AML-193 (cell line): ENCODE measurements around the gene FAM131C.

ENCODE experiments used
- DNase-seq, 2 experiments: peaks; one replicate each; lab custom pipeline; 2025; lab: John Stamatoyannopoulos, UW

FAM131C gene

DNA sequence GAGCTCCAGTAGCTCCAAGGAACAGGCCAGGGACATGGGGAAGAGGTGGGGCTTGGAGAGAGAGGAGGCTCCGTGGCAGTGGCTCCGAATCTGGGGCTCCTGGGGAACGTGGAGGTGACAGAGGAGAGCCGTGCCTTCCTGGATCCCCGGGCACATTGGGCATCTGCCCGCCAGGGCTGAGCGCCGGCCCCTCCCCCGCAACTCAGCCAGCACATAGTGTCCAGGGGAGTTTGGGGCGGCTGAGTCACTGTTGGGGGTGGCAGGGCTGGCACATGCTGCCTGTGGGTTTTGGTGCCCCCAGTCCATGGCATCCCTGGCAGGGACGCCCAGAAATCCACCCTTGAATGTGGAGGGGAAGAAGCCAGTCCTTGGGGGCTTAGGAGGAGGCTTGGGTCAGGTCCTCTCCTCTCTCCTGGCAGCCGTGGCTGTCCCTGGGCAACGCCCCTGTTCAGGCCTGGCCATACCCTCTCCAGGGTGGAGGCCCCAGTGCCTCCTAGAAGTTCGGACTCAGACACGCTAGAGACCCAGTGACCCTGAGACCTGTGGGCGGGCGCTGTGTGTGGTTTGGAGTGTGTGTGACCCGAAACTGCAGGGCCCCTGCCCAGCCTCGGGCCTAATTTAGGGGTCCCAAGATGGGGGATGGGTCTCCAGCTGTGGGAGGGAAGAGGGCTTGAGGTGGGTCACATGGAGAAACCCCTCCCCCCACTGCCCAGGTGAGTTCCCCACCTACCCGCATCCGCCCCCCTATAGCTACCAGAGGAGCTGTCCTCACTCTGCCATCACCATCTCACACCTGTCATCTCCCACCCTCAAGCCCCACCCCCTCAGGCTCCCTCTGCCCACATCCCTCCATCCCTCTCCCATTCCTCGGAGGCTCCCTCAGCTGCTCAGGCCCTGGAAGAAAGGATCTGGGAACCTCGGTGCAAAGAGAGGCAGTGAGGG is 57.2 kb downstream of the FAM131C start:
- no peak for DNase-seq

DNA sequence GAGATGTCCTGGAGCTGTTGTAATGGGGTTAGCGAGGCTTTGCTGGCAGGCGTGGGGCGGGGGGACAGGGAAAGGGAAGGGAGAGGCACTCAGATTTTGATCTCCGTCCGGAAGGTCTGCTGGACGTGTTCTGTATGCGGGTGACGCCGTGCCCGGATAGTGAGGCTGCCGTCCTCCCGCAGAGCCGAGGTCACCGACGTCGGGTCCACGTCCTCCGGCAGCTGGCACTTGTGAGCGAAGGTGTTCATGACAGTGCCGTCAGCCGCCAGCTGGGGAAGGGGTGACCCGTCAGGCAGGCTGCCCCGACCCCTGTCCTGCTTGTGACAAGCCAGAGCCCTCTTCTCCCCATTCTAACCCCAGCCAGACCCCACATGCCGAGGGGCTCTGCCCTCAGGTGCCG is 58.0 kb downstream of the FAM131C start:
- DNase-seq, result no peak

GRCh38 chr1:16014509-16015482 is 58.7 kb downstream of the FAM131C start:
- DNase-seq, result no peak

DNA sequence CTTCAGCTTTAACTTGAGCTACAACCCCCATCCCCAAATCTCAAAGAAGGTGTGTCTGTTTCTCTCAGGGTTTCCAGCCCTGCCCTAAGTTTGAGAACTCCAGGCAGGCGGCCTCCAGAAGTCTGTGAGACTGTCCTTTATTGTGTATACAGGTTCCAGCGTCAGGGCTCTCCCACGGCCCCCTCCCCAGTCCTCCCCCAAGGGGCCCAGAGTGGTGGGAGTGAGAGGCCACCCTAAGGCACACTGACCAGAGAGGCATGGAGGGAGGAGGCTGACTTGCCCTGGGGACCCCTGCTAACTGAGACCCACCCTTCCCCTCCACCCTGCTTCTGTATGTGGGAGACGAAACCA is 59.6 kb downstream of the FAM131C start:
- no peak for DNase-seq

DNA sequence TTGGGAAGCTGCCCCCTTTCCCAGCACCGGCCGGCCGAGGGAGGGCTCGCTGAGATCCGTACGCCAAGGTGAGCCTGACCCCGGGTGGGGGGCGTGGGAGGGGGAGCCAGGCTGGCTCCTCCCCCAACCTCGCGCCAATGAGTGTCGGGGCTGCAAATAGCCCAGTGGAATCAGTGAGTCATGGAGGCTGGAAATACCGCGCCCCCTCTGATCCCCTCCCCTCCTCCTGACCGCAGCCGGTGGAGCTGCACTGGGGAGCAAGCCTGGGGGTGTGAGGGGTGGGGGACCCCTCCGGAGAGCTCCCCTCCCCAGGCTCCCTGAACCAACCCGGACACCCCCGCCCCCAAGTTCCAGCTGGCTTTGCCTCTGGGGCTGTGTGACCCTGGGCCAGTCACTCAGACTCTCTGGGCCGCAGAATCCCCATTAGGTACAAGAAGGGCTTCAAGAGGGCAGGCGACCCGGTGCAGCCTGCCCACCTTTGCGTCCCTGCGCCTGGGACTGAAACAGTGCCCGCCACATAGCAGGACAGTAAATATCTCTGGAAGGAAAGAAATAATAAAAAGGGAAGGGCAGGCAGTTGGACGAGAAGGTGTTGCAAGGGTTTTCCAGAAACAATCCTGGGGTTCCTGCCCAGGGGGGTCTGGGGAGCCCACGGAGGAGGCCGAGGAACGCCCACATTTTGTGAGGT is 60.1 kb downstream of the FAM131C start:
- DNase-seq, result no peak

GRCh38 chr1:16012590-16013219 is 60.7 kb downstream of the FAM131C start:
- DNase-seq, result peak in 1 of 2 experiments; percentile 15

- DNase-seq, result no peak
These were observed 61.4 kb downstream of the FAM131C start for GRCh38 chr1:16011936-16012589.

DNA sequence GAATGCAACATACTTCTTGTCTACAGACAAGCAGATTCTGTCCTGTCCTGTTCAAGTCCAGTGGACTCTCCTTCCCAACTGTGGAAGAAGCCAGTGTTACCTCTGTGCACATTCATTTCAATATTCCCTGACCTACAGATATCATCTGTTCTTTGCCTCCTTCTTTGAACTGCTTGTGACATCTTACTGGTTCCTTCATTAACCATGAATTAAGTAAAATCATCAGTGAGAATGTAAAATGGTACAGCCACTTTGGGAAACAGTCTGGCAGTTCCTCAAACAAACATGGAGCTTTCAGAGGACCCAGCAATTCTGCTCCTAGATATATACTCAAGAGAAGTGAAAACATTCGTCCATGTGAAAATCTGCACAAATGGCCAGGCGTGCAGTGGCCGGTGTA is 62.6 kb downstream of the FAM131C start:
- no peak for DNase-seq

DNA sequence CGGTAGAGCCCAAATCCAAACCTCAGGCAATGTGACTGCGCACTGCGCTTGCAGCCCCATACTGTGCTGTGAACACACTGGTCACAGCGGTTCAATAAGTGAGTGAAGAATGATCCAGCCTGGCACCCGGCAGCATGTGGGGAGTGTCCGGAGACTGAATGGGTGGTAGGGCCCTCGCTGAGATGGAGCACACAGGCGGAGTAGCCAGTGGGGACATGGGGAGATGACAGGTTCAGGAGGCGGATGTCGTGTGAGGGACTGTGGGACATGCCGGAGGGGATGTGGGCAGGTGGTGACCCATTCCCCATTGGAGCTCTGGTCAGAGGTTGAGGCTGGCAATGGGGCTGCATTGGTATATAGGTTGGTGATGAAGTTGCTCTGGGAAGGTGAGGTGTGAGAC is 63.8 kb downstream of the FAM131C start:
- DNase-seq, result no peak

DNA sequence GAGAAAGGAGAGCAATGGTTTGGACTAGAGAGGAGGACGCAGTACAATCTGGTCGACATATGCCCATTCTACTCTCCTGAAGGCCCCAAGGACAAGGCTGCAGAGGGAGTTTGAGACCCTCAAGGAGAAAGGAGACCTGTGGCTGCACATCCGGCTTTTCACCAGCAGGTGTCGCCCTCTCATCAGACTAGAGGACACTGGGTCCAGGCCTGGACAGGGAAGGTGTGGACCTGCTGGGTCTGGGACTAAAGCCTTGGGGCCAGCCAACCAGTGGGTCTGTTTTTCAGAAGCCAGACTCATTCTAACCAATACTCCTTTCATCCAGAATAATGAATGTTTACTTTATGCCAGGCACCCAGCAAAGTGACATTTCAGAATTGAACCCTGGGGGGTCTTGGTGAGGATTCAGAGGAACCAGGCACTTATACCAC is 64.4 kb downstream of the FAM131C start:
- DNase-seq, result peak in 1 of 2 experiments; percentile 36
